GM23338 (cell line): ENCODE results near the gene VAPA. TPM values are rescaled to one million over a fixed set of nuclear protein-coding genes. Genes with fewer than 3 reads are reported as not detected.

Source experiments
- ATAC-seq: fragments of 200-7000 bp; cut with Tn5 transposase; 3 replicates; pipeline ENCODE4 v1.9.1; 2020
- DNase-seq: peaks from one replicate; pipeline ENCODE4 v3.0.0-alpha.2; 2015; ENCODE audit warnings: low spot score
- H2AFZ ChIP-seq: fragments of 200-600 bp; sonication (generic); 2 replicates; pipeline ENCODE4 v1.8.0; 2016; ENCODE audit warnings: antibody characterized with exemption, mild to moderate bottlenecking, moderate library complexity
- H3F3A ChIP-seq: fragments of 200-600 bp; sonication (generic); replicated peaks from 2 replicates; pipeline ENCODE4 v1.8.0; 2017; ENCODE audit warnings: antibody characterized with exemption, mixed run types, low read depth
- H3K27ac ChIP-seq: fragments of 200-600 bp; sonication (generic); 2 replicates; pipeline ENCODE4 v1.6.1; 2016; ENCODE audit warnings: low read depth
- H3K27me3 ChIP-seq: fragments of 200-600 bp; sonication (generic); 2 replicates; pipeline ENCODE4 v1.8.0; 2016; ENCODE audit warnings: mild to moderate bottlenecking, mixed run types, moderate library complexity; ENCODE audit not compliant: insufficient read depth
- H3K36me3 ChIP-seq: fragments of 200-600 bp; sonication (generic); 2 replicates; pipeline ENCODE4 v1.8.0; 2016; ENCODE audit warnings: mild to moderate bottlenecking; ENCODE audit not compliant: insufficient read depth
- H3K4me1 ChIP-seq: fragments of 200-600 bp; sonication (generic); 2 replicates; pipeline ENCODE4 v1.8.0; 2016; ENCODE audit warnings: mild to moderate bottlenecking, moderate library complexity; ENCODE audit not compliant: insufficient read depth
- H3K4me2 ChIP-seq: fragments of 200-600 bp; sonication (generic); 2 replicates; pipeline ENCODE4 v1.7.1; 2017; ENCODE audit warnings: mixed run types
- H3K4me3 ChIP-seq: fragments of 200-600 bp; sonication (generic); 2 replicates; pipeline ENCODE4 v1.6.1; 2016; ENCODE audit warnings: mixed run types
- H3K79me2 ChIP-seq: fragments of 200-600 bp; sonication (generic); replicated peaks from 2 replicates; pipeline ENCODE4 v1.8.0; 2017; ENCODE audit warnings: mild to moderate bottlenecking; ENCODE audit not compliant: insufficient read depth
- H3K9me2 ChIP-seq: fragments of 200-600 bp; sonication (generic); 2 replicates; pipeline ENCODE4 v1.8.0; 2017; ENCODE audit not compliant: insufficient read depth
- H4K20me1 ChIP-seq: fragments of 200-600 bp; sonication (generic); replicated peaks from 2 replicates; pipeline ENCODE4 v1.8.0; 2017; ENCODE audit warnings: mild to moderate bottlenecking; ENCODE audit not compliant: insufficient read depth
- H3K27ac Mint-ChIP-seq: 2 replicates; pipeline ENCODE4 v1.8.0; 2020; ENCODE audit warnings: inconsistent platforms, mild to moderate bottlenecking, moderate library complexity, mixed read lengths
- H3K27me3 Mint-ChIP-seq: 3 replicates; pipeline ENCODE4 v1.8.0; 2022; ENCODE audit warnings: low read depth, mild to moderate bottlenecking, moderate library complexity, mixed read lengths, inconsistent platforms; ENCODE audit not compliant: insufficient read depth, poor library complexity
- H3K36me3 Mint-ChIP-seq: 3 replicates; pipeline ENCODE4 v1.8.0; 2021; ENCODE audit warnings: low read depth, mild to moderate bottlenecking, inconsistent platforms, moderate library complexity, mixed read lengths
- H3K4me1 Mint-ChIP-seq: 3 replicates; pipeline ENCODE4 v1.8.0; 2020; ENCODE audit warnings: mild to moderate bottlenecking, inconsistent platforms, mixed read lengths
- H3K4me3 Mint-ChIP-seq: 3 replicates; pipeline ENCODE4 v1.8.0; 2021; ENCODE audit warnings: moderate library complexity, mild to moderate bottlenecking, inconsistent platforms, mixed read lengths
- H3K9me3 Mint-ChIP-seq: 3 replicates; pipeline ENCODE4 v1.8.0; 2020; ENCODE audit warnings: moderate library complexity, mild to moderate bottlenecking, inconsistent platforms, mixed read lengths
- CREB1 ChIP-seq: fragments of 250-450 bp; sonication (Bioruptor Pico); IDR thresholded peaks from 2 replicates; pipeline ENCODE4 v1.5.0; 2020; ENCODE audit warnings: low read depth, mild to moderate bottlenecking, moderate library complexity
- ETS1 ChIP-seq: IDR thresholded peaks from 2 replicates; pipeline ENCODE4 v1.6.1; 2016; ENCODE audit warnings: antibody characterized with exemption
- JUNB ChIP-seq: IDR thresholded peaks from one replicate; pipeline ENCODE4 v1.6.1; 2016; ENCODE audit warnings: antibody characterized with exemption; ENCODE audit not compliant: unreplicated experiment
- NANOG ChIP-seq: IDR thresholded peaks from 2 replicates; pipeline ENCODE4 v1.6.1; 2016; ENCODE audit warnings: antibody characterized with exemption, borderline replicate concordance
- POLR2AphosphoS5 ChIP-seq: IDR thresholded peaks from 2 replicates; pipeline ENCODE4 v1.6.1; 2016; ENCODE audit warnings: antibody characterized with exemption, low read depth
- ZNF331 ChIP-seq: fragments of 250-450 bp; sonication (Bioruptor Pico); IDR thresholded peaks from 2 replicates; pipeline ENCODE4 v1.5.0; 2020; ENCODE audit warnings: low read depth, mild to moderate bottlenecking, moderate library complexity
- ZNF462 ChIP-seq: fragments of 250-450 bp; sonication (Bioruptor Pico); IDR thresholded peaks from 2 replicates; pipeline ENCODE4 v1.5.0; 2020; ENCODE audit warnings: mild to moderate bottlenecking, moderate library complexity
- polyA plus RNA-seq: library from polyadenylated mRNA; unstranded; fragments of >200 nt; fragmentation: Nextera tagmentation; extraction: Ambion mirVana; gene quantifications from 2 replicates; pipeline ENCODE4 v1.2.1, GENCODE V29; 2016
- total RNA-seq: library from RNA; depleted of rRNA; stranded (reverse); fragments of >200 nt; shearing (Covaris generic); gene quantifications from 2 replicates; pipeline ENCODE4 v1.2.3, GENCODE V29; 2014

VAPA gene
- total and polyA plus RNA-seq, 2 experiments from 2014 or later, result 162 to 178 TPM

GRCh38 chr18:9958861-9959399 is 45.1 kb downstream of the VAPA start:
- H3K9me3 Mint-ChIP-seq, result no peaks in the 10 kb centered on the region
- no peaks in the 10 kb centered on the region; the same call in 1 of the 2 replicates for H4K20me1 ChIP-seq
- no peak overlapping the region for H3K27ac Mint-ChIP-seq

More at GRCh38 chr18:9958861-9959399, 45.1 kb downstream of the VAPA start:
- peaks cover 20% of the 10 kb centered on the region for H3K4me1 Mint-ChIP-seq
- TF ChIP-seq CREB1 (CRISPR knock-in tag), result no peak
- TF ChIP-seq ZNF331 (CRISPR knock-in tag), result no peak
- TF ChIP-seq NANOG, result no peak
- no peak for TF ChIP-seq JUNB
- no peak for TF ChIP-seq POLR2AphosphoS5
- TF ChIP-seq ETS1, result no peak
- TF ChIP-seq ZNF462, result no peak
- H3F3A ChIP-seq, result no peaks in the 10 kb centered on the region
- ATAC-seq (no peak), DNase-seq (no peak)
- H3K79me2 ChIP-seq, result peaks cover 4% of the 10 kb centered on the region; the same call in 1 of the 2 replicates
- no peak overlapping the region for H3K4me3 Mint-ChIP-seq
- no peaks in the 10 kb centered on the region for H3K9me2 ChIP-seq
- no peak overlapping the region for H3K27ac ChIP-seq
- peaks cover 15% of the 10 kb centered on the region for H3K4me1 ChIP-seq
- H3K27me3 ChIP-seq, result no peaks in the 10 kb centered on the region
- no peak overlapping the region for H3K4me3 ChIP-seq
- H3K4me2 ChIP-seq, result no peak overlapping the region
- peaks cover 4% of the 10 kb centered on the region; the same call in 2 of the 3 replicates for H3K36me3 Mint-ChIP-seq
- H3K36me3 ChIP-seq, result peaks cover 4% of the 10 kb centered on the region; the same call in 1 of the 2 replicates
- H2AFZ ChIP-seq, result no peak overlapping the region
- no peaks in the 10 kb centered on the region for H3K27me3 Mint-ChIP-seq
